Measurements from ENCODE around the gene MEOX1.

MEOX1 gene

DNA sequence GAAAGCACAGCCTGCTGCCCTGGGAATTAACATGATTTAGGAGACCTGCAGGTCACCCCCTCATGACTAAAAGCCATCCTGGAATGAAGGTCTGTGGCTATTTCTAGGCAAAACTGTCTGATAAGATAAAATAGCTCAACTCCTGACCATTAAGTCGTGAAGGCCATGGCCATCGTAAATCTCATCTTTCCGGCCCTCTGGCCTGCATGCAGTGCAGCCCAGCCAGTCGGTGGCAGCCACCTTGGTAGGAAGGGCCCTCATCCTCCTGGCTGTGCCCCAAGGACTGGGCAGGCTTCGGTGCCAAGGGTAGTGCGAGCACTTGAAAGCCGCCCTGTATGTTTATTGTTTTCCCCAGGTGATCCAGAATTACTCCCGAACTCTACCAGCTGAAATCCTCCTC, 18.2 kb upstream of the MEOX1 start:
- no peak for DNase-seq

DNA sequence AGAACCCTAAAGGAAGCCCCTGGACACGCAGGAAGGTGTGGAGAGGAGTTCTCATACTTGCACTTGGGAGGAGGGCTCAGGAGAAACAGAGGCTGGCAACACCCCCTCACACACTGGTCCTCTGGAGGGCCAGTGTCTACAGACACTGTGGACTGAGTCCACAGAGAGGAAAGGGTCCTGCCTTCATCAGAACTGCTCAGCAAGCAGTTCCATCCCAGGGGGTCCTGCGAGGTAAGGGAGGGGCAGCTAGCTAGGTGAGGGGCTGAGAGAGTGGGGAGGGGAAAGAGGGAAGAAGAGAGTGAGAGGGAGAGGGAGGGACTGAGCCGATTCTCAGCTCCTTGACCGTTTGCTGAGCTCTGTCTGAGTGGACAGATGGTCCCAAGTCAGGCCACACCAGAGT, 17.7 kb upstream of the MEOX1 start:
- no peak for DNase-seq

DNA sequence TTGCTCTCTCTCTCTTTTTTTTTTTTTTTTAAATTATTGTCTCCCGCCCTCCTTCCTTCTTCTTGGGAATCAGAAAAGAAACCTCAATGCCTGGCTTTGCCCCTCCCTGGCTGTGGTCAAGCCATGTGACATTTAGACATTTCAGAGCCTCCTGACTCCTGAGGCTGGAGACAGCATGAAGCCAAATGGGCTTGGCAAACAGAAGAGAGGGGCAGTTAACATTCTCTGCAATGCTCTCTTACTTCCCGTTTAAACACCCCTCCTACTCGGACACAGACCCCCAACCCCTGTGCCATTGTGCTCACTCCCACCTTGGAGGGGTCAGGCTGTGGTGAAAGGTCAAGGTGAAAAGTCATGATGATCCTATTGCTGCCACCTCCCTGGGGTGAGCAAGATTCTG, 14.7 kb upstream of the MEOX1 start:
- DNase-seq = no peak

DNA sequence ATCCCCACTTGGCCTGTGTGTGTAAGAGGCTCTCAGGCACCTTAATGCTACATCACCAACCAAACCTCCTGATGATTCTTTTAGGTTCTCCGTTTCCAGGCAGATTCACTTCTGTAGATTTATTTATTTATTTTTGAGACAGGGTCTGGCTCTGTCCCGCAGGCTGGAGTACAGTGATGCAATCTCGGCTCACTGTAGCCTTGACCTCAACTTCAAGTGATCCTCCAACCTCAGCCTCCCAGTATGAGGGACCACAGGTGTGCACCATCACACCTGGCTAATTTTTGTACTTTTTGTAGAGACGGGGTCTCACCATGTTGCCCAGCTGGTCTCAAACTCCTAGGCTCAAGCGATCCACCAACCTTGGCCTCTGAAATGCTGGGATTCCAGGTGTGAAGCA, 12.7 kb upstream of the MEOX1 start:
- DNase-seq = no peak

DNA sequence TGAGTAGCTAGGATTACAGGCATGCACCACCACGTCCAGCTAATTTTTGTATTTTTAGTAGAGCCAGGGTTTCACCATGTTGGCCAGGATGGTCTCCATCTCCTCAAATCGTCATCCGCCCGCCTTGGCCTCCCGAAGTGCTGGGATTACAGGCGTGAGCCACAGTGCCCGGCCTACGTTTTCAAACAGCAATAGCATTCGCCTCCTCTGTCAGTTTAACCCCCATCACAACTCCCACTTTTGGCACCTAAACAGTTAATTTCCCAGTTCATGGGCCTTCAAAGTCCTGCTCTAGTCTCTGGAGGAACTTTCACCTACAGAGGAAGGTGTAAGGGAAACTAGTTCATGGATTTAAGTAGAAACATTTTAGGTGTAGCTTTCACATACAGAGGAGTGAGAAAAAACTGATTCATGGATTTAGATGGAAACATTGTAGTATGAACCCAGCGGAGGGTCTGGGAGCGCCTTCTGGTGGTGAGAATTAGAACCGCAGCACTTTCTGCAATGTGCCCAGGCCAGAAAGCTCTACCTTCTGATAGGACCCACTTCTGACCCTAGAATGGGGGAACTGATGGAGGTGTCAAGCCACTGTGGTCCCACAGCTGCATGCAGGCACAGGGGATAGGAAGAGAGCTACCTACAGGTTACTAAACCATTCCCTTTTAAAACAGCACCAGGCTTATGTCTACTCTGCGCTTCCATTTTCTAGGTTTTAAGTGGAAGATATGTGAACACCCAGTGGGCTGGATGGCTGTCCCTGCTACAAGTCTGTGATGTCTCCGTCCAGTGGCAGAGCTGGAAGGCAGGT, 12.0 kb upstream of the MEOX1 start:
- DNase-seq = peak; percentile 39

DNA sequence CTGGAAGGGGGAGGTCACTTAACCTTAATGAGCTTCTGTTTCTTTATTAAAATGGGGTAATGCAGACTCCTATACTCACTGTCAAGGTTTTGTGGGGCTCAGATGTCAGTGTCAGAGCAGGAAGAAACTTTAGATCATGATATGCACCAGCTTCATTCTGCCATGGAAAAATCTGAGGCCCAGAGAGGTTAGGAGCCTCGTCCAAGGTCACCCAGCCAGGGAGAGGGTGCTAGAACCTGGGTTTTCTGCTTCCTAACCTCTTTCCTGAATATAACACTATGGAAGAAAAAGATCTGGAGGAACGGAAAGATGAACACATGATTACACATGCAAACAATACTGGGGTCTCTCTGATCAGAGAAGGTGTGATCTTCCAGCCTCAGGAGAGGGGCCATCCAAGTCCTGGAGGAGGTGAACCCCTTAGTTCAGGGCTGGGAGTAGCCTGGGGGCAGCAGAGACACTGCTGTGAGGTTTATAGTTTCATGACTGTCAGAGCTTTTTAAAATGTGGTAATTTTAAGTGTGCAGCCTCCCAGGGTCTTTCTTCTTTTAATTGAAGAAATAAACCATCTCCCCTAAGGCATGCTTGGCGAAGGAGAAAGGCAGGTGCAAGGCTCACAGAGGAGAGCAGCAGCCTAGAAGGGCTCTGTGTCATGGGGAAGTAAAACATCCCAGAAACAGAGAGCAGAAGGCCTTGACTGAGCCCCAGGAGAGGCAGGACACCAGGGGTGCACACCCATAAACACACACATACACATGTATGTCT, 10.2 kb upstream of the MEOX1 start:
- no peak for DNase-seq

DNA sequence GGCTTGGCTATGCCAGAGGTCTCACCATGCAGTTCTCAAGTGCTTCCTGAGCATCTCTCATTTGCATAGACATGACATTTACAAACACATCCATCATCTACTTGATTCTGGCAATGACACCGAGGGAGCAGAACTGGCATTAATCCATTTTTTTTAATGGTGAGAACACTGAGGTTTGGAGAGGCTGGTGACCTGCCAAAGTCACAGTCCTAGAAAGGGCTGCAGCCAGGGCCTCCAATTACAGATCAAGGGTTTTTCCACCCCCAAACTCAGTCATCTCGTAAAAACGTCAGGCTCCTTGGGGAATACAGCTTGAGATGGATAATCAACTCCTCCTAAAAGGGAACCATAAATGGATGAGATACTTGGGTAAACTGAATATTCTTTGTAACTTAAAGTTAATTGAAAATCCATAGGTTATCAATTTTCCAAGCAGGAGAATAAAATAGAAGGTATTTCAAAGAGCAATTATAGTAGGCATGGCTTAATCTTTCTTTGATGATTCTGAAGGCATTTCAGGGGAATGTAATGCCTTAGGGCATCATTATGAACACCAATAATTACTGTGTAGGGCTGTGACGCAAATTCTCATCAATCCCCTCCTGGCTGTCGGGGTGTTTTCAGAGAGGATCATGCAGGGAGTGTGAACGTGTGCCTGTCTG, 9.4 kb upstream of the MEOX1 start:
- no peak for DNase-seq

DNA sequence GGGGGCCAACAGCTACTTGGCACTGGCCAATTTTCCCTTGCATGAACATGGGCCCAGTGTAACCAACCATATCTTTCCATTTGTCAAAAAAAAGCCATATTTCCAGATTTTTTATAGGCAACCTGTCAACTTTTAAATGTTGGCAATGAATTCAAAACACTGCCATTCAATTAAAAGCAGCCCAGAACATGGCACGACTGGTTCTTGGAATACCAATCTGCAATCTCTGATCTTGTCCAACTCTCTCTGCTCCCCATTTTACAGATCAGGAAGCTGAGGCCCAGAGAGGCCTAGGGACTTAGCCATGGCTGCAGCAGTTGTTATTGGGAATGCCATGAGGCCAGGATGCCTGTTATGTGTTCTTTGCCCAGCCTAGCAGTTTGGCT, 8.9 kb upstream of the MEOX1 start:
- DNase-seq = no peak

DNA sequence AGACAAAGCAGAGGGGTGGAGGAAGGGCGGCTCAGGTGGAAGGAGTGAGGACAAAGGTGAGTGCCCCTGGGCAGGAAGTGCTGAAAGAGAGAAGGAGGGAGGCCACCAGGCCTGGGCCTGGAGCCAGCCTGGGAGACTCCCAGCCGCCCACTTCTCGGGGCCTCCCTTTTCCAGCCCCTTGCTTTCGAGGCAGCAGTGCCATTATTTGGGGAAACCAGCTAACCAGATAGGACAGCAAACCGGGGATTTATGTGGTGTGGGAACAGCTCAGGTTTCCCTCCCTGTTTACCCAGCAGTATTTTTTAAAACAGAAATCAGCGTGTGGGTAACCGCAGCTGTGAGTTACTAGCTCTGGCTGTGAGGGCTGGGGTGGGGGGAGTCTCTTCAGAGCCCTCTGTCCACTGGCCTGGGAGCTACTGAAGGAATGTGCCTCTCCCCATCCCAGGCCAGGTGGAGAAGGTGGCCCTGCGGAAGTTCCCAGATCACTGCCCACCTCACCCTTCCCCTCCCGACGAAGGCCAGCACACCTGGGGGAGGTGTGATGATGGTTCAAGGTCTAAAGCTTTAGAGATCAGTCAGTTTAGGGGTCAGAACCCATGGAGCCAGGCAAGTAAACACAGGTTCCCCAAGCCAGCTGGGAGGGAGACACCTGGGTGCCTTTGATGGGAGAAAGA, 8.4 kb upstream of the MEOX1 start:
- no peak for DNase-seq

DNA sequence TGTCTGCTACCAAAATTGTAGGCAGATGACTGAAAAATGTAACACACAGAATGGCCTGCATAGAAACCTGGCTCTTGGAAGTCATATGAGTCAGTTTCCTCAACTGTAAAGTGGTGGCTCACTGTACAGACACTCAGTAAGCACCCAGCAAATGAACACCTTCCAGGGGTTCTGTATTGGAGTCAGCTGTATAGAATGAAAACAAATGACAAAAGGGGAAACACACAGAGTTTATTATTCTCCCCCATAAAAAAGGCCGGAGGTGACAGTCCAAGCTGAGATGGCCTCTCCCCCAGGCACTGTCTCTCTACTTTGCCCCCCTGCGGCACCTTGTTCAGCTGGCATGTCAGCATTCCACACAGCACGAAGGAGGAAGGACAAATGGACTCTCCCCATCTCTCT, 6.2 kb upstream of the MEOX1 start:
- no peak for DNase-seq

DNA sequence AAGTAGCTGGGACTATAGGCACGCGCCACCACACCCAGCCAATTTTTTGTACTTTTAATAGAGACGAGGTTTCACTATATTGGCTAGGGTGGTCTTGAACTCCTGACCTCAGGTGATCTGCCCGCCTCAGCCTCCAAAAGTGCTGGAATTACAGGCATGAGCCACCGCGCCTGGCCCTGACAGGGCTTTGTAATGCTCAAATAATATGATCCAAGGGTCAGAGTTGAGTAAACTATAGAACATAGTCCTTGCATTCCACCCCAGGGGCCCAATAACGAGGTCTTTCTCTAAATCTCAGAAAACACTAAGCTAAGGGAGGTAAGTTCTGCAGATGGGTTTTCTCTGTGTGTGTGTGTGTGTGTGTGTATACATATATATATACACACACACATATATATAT, 5.8 kb upstream of the MEOX1 start:
- no peak for DNase-seq

DNA sequence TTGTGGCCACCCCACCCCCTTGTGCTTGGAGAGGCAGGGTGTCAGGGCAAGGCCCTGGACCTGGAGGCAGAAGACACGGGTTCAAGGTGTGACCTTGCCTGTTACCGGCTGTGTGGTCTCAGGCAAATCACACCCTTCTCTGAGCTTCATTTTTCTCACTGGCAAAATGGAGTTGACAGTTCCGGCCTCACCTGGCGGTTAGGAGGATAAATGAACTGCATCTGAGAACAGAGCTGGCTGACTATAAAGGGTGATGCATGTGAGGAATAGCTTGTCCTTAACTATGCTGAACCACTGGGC, 4.2 kb upstream of the MEOX1 start:
- DNase-seq = no peak

DNA sequence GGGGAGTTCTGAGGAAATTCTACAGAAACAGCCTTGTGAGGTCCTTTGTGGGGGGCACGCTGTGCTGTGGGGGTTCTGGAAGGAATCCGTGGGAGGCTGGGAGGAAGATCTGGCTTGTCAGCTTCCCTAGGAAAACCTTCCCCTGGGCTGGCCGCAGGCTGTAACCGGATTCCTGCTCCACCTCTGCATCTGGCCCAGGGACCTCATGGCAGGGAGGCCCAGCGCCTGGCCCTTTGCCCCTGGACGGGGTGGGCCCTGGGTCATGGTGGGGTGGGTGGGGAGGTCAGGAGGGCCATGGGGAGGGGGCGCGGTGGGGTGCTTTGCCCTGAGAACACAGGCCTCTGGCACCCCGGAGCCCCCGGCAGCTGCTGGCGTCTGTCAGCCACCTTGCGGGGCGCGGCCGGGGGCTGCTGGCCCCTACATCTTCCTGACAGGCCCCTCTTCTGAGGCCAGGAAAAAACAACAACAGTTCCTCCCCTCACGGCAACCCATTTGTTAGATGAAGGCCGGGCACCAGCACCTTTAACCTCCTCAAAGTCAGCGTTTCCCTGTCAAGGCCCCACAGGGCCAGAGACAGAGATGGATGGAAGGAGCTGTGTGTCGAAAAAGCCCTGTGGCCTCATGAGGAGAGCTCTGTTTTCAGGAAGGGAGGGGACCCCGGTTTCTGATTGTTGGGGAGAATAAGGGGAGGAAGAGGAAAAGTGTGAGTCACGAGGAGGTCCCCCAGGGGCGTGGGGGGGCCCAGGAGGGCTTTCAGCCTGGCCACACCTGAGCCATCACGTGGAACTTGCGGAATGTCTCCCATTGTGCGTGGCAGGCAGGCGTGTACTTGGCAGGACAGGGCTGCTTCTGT, 3.6 kb upstream of the MEOX1 start:
- DNase-seq = no peak

DNA sequence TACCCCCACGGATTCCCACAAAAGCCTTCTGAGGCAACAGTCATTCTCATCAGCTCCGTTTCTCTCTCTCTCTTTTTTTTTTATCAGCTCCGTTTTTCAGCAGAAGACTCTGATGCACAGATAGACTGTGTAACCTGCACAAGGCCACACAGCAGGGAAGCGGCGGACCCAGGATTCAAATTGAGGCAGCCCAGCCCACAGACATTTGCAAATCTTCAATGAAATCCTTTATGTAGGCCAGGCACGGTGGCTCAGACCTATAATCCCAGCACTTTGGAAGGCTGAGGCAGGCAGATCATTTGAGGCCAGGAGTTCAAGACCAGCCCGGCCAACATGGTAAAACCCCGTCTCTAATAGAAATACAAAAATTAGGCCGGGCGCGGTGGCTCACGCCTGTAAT, 2.4 kb upstream of the MEOX1 start:
- no peak for DNase-seq

DNA sequence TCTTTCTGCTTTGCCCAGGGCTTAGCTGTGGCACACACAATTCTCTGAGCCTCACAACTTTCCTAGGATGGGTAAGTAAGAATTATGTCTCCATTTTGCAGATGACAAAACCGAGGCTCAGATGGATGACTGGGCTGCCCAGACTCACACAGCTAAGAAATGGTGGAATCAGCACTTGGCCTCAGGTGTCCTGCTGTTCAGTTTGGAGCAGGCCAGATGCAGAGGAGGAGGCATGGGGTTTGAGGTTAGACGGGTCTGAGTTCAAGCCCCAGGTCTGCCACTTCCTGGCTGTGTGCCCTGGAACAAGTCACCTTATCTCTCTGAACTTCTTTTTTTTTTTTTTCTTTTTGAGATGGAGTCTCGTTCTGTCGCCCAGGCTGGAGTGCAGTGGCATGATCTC, 1.7 kb upstream of the MEOX1 start:
- no peak for DNase-seq

DNA sequence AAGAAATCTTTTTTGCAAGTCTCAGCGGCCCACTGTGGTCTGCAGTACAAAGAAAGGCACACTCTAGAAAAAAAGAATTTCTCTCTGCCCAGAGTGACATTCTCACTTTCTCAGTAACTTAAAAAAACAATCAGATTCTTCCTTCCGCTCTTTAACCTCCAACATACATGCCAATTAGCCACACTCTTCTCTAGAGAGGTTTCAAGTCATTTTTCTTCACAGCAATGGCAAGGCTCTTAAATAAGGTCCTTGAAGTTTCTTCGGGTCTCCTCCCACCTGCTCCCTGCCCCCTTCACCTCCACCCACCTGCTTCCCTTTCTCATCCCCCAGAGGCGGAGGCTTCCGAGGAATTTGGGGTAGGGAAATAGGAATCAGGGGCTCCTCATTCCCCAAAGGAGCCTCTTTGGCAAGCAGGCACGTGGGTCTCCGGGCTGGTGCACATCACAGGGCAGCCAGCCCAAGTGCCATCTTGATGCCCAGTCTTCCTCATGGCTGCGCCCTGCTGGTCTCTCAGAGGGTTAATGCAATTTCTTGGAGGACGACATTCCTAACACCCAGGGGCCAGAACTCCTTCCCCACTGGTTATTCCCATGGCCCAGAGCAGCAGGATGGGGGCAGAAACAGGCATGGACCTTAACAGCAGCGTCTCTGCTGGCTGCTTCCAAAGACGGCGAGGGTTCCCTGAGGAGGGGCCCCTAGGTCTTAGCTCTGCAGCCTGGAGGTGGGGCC, 855 bp upstream of the MEOX1 start:
- no peak for DNase-seq

DNA sequence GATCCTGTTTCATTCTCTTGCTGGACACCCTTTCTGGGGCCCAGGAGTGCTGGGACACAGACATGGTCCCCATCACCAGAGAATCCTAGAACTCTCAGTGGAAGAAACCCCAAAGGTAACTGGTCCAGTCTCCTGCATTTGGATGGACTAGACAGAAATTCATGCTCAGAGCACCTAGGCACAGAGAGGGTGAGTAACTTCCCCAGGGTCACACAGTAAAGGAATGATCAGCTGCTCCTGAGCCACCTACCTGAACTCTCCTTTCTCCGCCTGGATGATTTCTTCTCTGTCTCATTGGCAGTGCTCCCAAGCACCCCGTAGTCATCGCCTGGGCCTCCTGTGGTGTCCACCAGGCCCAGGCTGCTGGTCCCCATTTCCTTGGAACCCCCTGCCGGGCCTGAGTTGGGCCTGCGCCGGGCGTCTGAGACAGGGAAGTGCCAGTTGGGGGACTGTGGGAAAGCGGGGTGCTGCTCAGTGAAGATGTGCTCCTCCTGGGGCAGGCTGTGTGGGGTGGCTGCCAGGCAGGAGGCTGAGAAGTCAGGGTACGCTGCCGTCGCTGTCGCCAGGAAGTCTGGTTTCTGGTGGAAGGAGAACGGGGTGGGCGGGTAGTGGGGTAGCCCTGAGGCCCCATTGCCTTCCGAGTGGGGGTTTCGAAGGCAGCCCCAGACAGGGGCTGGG, 767 bp downstream of the MEOX1 start:
- DNase-seq = no peak

DNA sequence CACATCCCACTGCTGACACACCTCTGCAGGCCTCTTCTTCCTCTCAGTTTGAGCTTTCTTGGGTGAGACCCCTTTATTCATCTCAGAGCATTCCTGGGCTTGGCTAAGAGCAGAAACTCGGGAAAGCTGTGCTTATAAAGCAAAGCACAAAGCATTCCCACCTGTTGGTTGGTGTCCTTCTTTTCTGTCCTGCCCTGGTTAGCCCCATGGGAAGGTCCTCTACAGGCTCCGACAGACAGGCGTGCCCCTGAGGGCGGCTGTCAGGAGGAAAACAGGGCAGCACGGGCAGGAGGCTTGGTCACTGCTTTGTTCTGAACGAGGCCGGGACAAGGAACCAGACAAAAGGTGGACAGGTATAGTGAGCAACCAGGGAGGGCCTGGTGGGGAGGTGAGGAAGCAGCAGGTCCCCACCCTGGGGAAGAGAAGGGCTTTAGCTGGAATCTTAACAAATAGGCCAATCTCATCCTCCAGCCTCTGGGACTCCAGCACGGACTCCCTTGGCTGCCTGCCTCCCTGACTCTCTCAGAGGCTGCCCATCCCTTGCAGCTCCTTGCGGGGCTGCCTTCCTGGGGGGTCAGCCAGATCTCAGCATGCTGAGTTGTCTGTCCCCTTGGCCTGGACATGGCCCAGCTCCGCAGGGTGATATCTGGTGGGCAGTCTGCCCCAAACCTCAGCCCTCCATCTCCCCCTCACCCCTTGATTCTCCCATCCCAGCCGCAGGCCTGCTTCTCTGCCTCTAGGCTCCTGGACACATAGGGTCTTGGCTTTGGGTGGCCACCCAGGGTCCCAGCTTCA, 1.7 kb downstream of the MEOX1 start:
- DNase-seq = no peak

DNA sequence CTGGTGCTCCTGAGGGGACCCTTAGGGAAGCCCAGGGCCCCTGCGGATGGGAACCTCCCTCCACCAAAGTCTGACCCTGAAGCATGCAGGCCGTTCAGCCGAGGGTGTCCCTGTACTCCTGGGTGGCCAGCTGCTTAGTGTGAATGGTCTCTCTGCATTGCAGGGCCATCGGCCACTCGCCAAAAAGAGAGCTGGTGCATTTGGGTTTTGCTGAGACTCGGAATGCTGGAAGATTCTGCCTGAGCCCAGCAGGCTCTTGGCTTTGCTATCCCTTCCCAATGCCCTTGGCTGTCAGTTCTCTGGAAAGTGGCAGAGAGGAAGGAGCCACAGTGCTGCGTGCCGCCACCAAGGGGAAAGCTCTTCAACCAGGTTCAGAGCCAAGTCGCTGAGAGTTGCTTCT, 2.8 kb downstream of the MEOX1 start:
- DNase-seq = no peak

DNA sequence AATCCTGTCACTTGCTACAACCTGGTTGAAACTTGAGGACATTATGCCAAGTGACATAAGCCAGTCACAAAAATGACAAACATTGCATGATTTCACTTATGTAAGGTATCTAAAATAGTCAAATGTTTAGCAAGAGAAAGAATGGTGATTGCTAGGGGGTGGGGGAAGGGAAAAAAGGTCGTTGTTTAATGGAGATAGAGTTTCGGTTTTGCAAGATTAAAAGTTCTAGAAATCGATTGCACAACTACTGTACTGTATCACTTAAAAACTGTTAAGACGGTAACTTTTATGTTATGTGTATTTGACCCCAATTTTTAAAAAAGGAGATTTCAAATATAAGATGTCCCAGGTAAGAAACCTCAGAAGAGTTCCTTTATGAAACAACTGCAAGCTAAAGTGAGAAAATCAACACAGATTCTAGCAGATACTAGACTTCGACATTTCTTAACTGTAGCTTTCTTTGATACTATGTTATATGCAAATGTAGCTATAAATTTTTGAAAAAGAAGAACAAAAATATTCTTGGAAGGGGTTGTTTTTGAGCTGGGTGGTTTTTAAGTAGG, 5.9 kb downstream of the MEOX1 start:
- no peak for DNase-seq

All from effector CD8-positive, alpha-beta T cell (primary cell).